ENCODE results near the gene RRM2. TPM values are rescaled to one million over a fixed set of nuclear protein-coding genes. Genes with fewer than 3 reads are reported as not detected.

Gene RRM2
- total RNA-seq, 1 donor from 2014 or later, result 28.3 TPM

DNA sequence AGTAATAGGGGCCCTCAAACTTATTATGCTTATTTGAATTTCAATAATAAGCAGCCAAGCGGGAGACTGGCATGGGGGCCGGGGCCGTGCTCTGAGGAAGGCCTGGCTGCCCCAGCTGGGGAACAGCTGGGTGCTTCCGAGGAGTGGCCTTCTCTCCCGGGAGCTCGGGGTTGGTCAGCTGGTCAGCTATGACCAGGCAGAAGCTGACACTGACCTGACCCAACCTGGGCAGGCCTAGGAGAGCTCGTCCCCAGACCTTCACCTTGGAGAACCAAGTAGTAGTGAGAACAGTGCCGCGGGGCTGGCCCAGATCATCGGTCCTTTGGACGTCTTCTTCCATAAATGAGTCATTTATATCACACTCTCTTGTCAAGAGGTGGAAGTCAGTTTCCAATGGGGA, 36.1 kb downstream of the RRM2 start:
- no peak overlapping the region for H3K27ac Mint-ChIP-seq (ENCODE audit: unreplicated experiment)
- H3K4me1 Mint-ChIP-seq (ENCODE audit: unreplicated experiment), result peaks cover 6% of the 10 kb centered on the region
- no peak for DNase-seq (ENCODE audit: extremely low spot score, unreplicated experiment)
- TF ChIP-seq, protein P1, sequence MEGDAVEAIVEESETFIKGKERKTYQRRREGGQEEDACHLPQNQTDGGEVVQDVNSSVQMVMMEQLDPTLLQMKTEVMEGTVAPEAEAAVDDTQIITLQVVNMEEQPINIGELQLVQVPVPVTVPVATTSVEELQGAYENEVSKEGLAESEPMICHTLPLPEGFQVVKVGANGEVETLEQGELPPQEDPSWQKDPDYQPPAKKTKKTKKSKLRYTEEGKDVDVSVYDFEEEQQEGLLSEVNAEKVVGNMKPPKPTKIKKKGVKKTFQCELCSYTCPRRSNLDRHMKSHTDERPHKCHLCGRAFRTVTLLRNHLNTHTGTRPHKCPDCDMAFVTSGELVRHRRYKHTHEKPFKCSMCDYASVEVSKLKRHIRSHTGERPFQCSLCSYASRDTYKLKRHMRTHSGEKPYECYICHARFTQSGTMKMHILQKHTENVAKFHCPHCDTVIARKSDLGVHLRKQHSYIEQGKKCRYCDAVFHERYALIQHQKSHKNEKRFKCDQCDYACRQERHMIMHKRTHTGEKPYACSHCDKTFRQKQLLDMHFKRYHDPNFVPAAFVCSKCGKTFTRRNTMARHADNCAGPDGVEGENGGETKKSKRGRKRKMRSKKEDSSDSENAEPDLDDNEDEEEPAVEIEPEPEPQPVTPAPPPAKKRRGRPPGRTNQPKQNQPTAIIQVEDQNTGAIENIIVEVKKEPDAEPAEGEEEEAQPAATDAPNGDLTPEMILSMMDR (IDR thresholded peaks at IDR 0.05), result no peak
- no peaks in the 10 kb centered on the region for H3K27me3 Mint-ChIP-seq (ENCODE audit: unreplicated experiment)
- no peaks in the 10 kb centered on the region for H3K36me3 Mint-ChIP-seq (ENCODE audit: unreplicated experiment)
- no peaks in the 10 kb centered on the region for H3K9me3 Mint-ChIP-seq (ENCODE audit: unreplicated experiment)
- H3K4me3 Mint-ChIP-seq (ENCODE audit: unreplicated experiment), result no peak overlapping the region

DNA sequence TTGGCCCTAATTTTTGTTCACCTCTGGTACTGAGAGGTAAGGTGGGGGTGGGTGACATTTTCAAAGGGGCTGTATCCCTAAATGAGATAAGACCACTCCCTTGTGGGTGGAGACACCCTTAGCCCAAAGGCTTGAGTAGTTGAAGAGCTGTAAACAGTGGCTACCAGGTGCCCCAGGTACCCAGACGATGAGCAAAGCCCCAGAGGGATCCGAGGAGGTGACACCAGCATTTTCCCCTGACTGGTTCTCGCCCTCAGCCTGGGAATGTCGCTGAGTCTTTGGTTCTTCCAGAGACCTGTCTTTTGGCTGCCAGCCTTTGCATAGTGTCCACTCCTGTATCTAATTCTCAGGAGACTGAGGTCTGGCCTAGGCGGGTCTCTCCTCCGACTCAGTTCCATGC, 36.5 kb downstream of the RRM2 start:
- H3K4me3 Mint-ChIP-seq (ENCODE audit: unreplicated experiment), result no peak overlapping the region
- no peaks in the 10 kb centered on the region for H3K36me3 Mint-ChIP-seq (ENCODE audit: unreplicated experiment)
- TF ChIP-seq, protein P1 (IDR thresholded peaks at IDR 0.05), result no peak
- H3K27ac Mint-ChIP-seq (ENCODE audit: unreplicated experiment), result no peak overlapping the region
- no peaks in the 10 kb centered on the region for H3K27me3 Mint-ChIP-seq (ENCODE audit: unreplicated experiment)
- no peak for DNase-seq (ENCODE audit: extremely low spot score, unreplicated experiment)
- no peaks in the 10 kb centered on the region for H3K9me3 Mint-ChIP-seq (ENCODE audit: unreplicated experiment)
- H3K4me1 Mint-ChIP-seq (ENCODE audit: unreplicated experiment), result peaks cover 6% of the 10 kb centered on the region

DNA sequence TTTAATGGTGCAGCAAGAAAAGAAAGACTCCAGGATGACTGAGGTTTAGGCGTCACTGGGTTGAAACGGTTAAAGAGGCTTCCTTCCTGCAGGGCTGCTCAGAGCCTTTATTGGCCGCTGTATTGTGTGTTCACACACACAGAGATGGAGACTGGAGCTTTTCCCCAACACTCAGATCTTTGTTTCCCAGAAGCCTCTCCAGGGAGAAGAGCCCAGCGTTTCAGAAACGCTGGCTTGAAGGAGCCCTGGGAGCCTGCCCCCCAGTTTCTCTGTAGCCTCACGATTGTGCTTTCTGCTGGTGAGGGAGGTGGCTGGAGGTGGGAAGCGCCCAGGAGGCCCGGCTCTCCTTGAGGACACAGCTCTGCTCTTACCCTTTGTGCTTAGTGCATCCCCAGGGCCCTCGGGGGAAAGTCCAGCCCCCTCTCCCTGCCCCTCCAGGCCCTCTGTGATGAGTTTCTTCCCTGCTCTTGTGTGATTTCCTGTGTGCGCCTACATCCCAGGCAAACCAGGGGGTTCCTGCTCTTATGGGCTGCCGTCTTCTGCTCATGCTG, 37.1 kb downstream of the RRM2 start:
- Mint-ChIP-seq H3K4me3 (ENCODE audit: unreplicated experiment) (no peak overlapping the region), H3K27ac (ENCODE audit: unreplicated experiment) (no peak overlapping the region), H3K9me3 (ENCODE audit: unreplicated experiment) (no peaks in the 10 kb centered on the region)

DNA sequence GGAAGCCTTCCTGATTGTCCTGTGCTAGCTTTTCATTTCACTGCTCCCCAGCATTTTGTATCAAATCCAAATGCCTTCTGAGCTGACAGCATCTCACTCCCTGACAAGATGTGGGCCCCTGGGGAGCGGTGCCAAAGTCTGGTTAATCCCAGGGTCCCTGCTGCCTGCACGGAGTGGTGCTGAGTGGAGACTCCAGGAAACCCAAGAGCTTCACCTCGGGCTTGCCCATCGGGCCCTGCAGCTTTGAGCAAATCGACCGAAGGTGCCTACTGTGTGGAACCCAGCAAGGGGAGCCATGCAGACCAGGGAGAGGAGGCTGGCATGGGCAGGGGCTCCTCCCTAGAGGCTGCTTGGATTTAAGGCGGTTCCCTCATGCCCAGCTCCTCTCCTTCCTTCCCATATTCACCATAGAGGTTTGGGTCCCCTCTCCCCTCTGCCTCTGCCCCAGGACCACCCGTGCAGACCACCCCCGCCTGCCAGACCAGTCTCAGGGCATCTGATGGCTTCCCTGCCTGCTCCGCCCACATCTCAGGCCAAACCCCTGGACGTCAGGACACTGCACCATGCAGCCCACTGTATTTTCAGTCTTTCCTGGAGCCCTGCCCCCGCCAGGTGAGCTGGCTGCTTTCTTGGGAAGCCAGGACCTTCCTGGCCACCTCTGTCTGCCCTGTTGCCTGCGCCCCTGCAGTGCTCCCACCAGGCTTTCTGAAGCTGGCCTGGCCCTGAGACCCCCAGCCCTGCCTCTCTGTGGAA, 37.8 kb downstream of the RRM2 start:
- no peak overlapping the region for H3K27ac Mint-ChIP-seq (ENCODE audit: unreplicated experiment)
- H3K36me3 Mint-ChIP-seq (ENCODE audit: unreplicated experiment), result no peaks in the 10 kb centered on the region
- H3K4me1 Mint-ChIP-seq (ENCODE audit: unreplicated experiment), result peaks cover 6% of the 10 kb centered on the region

More for the DNA sequence above, 37.1 kb downstream of the RRM2 start:
- TF ChIP-seq, protein P1 (IDR thresholded peaks at IDR 0.05), result no peak
- Mint-ChIP-seq H3K4me1 (ENCODE audit: unreplicated experiment) (peaks cover 6% of the 10 kb centered on the region), H3K27me3 (ENCODE audit: unreplicated experiment) (no peaks in the 10 kb centered on the region), H3K36me3 (ENCODE audit: unreplicated experiment) (no peaks in the 10 kb centered on the region)
- DNase-seq (ENCODE audit: extremely low spot score, unreplicated experiment), result no peak

More for the DNA sequence above, 37.8 kb downstream of the RRM2 start:
- DNase-seq (ENCODE audit: extremely low spot score, unreplicated experiment), result no peak
- Mint-ChIP-seq H3K4me3 (ENCODE audit: unreplicated experiment) (no peak overlapping the region), H3K9me3 (ENCODE audit: unreplicated experiment) (no peaks in the 10 kb centered on the region), H3K27me3 (ENCODE audit: unreplicated experiment) (no peaks in the 10 kb centered on the region)
- TF ChIP-seq, protein P1 (IDR thresholded peaks at IDR 0.05), result no peak

Measured in osteocyte (in vitro differentiated cells).